A673 (cell line): Measurements from ENCODE around the gene EXD3.

ENCODE experiments used
- CTCF ChIP-seq: fragments of 300-800, 200-600 bp; sonication (generic); conservative IDR thresholded peaks from 2 replicates; pipeline ENCODE4 v1.5.1; 2017; ENCODE audit warnings: low read depth, mild to moderate bottlenecking, antibody characterized with exemption, low read length, moderate library complexity, mixed read lengths
- EZH2 ChIP-seq: fragments of 200-600 bp; sonication (generic); IDR thresholded peaks from 2 replicates; pipeline ENCODE4 v1.6.1; 2017; ENCODE audit warnings: borderline replicate concordance, low read depth, mild to moderate bottlenecking, mixed read lengths, antibody characterized with exemption, low read length; ENCODE audit not compliant: poor library complexity, severe bottlenecking

- TF ChIP-seq CTCF: no peak
- no peak for TF ChIP-seq EZH2
These were observed 44.9 kb upstream of the EXD3 start for GRCh38 chr9:137467896-137468295.
